ENCODE measurements around the gene POU1F1. TPM values are rescaled to one million over a fixed set of nuclear protein-coding genes. Genes with fewer than 3 reads are reported as not detected.
"Not testable (repeated sequence)": the region's sequence is repeated elsewhere in the genome, so short reads cannot be mapped to it uniquely, and the experiment has no call there.

POU1F1 gene
- total RNA-seq, 1 donor from 2014 or later = not detected

DNA sequence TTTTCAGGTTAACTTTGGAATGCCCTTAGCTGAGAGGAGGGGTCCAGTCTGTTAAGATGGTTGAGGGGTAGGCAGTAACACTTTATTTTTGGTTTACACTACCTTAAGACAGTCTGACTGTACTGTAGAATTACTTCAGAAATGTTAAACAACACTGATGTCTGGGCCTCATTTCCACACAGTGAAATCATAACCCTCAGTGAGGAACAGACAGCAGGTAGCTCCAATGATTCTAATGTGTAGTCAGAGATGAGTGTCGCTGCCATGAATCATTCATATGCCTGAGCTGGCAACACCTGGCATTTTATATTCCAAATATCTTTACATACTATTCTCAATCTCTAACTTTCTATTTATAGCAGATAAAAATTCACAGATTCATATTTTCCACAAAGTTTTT lies 37.3 kb upstream of the POU1F1 start:
- no peak for TF ChIP-seq CTCF (IDR thresholded peaks at IDR 0.05; ENCODE audit: unreplicated experiment)
- Mint-ChIP-seq H3K36me3 (ENCODE audit: low read depth, unreplicated experiment) (no peaks in the 10 kb centered on the region), H3K9me3 (ENCODE audit: unreplicated experiment) (no peaks in the 10 kb centered on the region), H3K27me3 (ENCODE audit: unreplicated experiment) (no peaks in the 10 kb centered on the region), H3K4me3 (ENCODE audit: unreplicated experiment) (no peak overlapping the region), H3K27ac (ENCODE audit: unreplicated experiment) (no peak overlapping the region), H3K4me1 (ENCODE audit: unreplicated experiment) (no peaks in the 10 kb centered on the region)
- no peak for DNase-seq (ENCODE audit: low spot score)

DNA sequence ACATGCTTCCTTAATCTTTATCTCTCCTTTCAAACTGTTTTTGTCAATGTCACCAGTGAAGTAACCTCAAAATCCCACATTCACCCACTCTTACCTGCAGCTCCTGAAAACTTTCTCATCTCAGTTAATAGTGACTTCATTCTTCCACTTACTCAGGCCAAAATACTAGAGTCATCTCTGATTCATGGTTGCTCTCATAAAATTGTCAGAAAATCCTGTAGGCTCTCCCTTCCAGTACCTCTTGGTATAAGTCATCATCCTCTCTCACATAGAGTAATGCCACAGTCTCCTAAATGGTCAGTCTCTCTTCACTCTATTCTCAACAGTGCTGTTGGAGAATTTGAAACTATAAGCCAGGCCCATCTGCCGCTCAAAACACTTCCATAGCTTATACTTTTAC lies 34.9 kb upstream of the POU1F1 start:
- no peak for TF ChIP-seq CTCF (IDR thresholded peaks at IDR 0.05; ENCODE audit: unreplicated experiment)
- Mint-ChIP-seq H3K27me3 (ENCODE audit: unreplicated experiment) (no peaks in the 10 kb centered on the region), H3K9me3 (ENCODE audit: unreplicated experiment) (no peaks in the 10 kb centered on the region), H3K36me3 (ENCODE audit: low read depth, unreplicated experiment) (no peaks in the 10 kb centered on the region), H3K4me3 (ENCODE audit: unreplicated experiment) (no peak overlapping the region), H3K4me1 (ENCODE audit: unreplicated experiment) (no peaks in the 10 kb centered on the region), H3K27ac (ENCODE audit: unreplicated experiment) (no peak overlapping the region)
- DNase-seq (ENCODE audit: low spot score) = no peak

- H3K36me3 Mint-ChIP-seq (ENCODE audit: low read depth, unreplicated experiment) = no peaks in the 10 kb centered on the region
- H3K27me3 Mint-ChIP-seq (ENCODE audit: unreplicated experiment) = no peaks in the 10 kb centered on the region
- DNase-seq (ENCODE audit: low spot score) = no peak
- no peaks in the 10 kb centered on the region for H3K4me1 Mint-ChIP-seq (ENCODE audit: unreplicated experiment)
- TF ChIP-seq CTCF (IDR thresholded peaks at IDR 0.05; ENCODE audit: unreplicated experiment) = no peak
- no peak overlapping the region for H3K4me3 Mint-ChIP-seq (ENCODE audit: unreplicated experiment)
- H3K9me3 Mint-ChIP-seq (ENCODE audit: unreplicated experiment) = no peaks in the 10 kb centered on the region
- H3K27ac Mint-ChIP-seq (ENCODE audit: unreplicated experiment) = no peak overlapping the region
Measured at GRCh38 chr3:87309601-87310000, 33.2 kb upstream of the POU1F1 start.

DNA sequence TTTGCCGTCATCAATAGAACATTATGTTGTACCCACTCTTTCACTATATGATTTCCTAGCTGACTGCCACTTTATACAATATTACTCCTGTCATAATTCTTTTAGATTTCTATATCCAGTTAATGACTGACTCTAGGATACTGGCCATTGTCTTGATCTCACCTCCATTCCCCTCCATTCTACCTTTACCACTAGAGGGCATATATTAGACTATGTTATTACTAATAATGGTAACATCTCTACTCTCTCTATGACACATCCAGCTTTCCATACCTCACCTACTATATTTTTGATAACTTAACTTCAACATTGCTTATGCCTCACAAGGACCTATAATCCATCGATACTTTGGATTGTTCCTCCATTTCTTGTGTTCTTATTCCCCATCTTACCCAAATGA lies 31.4 kb upstream of the POU1F1 start:
- H3K4me1 Mint-ChIP-seq (ENCODE audit: unreplicated experiment) = no peaks in the 10 kb centered on the region
- H3K9me3 Mint-ChIP-seq (ENCODE audit: unreplicated experiment) = no peaks in the 10 kb centered on the region
- H3K4me3 Mint-ChIP-seq (ENCODE audit: unreplicated experiment) = no peak overlapping the region
- no peaks in the 10 kb centered on the region for H3K36me3 Mint-ChIP-seq (ENCODE audit: low read depth, unreplicated experiment)
- DNase-seq (ENCODE audit: low spot score) = no peak
- H3K27ac Mint-ChIP-seq (ENCODE audit: unreplicated experiment) = no peak overlapping the region
- peaks cover 2% of the 10 kb centered on the region for H3K27me3 Mint-ChIP-seq (ENCODE audit: unreplicated experiment)
- no peak for TF ChIP-seq CTCF (IDR thresholded peaks at IDR 0.05; ENCODE audit: unreplicated experiment)

- no peaks in the 10 kb centered on the region for H3K9me3 Mint-ChIP-seq (ENCODE audit: unreplicated experiment)
- DNase-seq (ENCODE audit: low spot score) = no peak
- no peaks in the 10 kb centered on the region for H3K4me1 Mint-ChIP-seq (ENCODE audit: unreplicated experiment)
- no peak overlapping the region for H3K4me3 Mint-ChIP-seq (ENCODE audit: unreplicated experiment)
- H3K27me3 Mint-ChIP-seq (ENCODE audit: unreplicated experiment) = peaks cover 2% of the 10 kb centered on the region
- TF ChIP-seq CTCF (IDR thresholded peaks at IDR 0.05; ENCODE audit: unreplicated experiment) = no peak
- no peaks in the 10 kb centered on the region for H3K36me3 Mint-ChIP-seq (ENCODE audit: low read depth, unreplicated experiment)
- no peak overlapping the region for H3K27ac Mint-ChIP-seq (ENCODE audit: unreplicated experiment)
Measured at GRCh38 chr3:87305517-87305916, 29.1 kb upstream of the POU1F1 start.

DNA sequence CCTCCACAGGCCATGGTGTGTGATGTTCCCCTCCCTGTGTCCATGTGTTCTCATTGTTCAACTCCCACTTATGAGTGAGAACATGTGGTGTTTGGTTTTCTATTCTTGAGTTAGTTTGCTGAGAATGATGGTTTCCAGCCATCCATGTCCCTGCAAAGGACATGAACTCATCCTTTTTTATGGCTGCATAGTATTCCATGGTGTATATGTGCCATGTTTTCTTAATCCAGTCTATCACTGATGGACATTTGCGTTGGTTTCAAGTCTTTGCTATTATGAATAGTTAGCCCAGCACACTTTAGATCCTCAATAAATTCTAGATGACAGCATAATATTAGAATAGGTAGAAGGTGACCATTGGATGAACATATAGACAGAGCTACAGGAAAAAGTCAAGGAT lies 28.6 kb upstream of the POU1F1 start:
- not testable (repeated sequence) for H3K27ac Mint-ChIP-seq (ENCODE audit: unreplicated experiment); H3K4me3 Mint-ChIP-seq (ENCODE audit: unreplicated experiment); H3K27me3 Mint-ChIP-seq (ENCODE audit: unreplicated experiment); DNase-seq (ENCODE audit: low spot score); H3K4me1 Mint-ChIP-seq (ENCODE audit: unreplicated experiment); H3K36me3 Mint-ChIP-seq (ENCODE audit: low read depth, unreplicated experiment); H3K9me3 Mint-ChIP-seq (ENCODE audit: unreplicated experiment)

Data from endothelial cell (in vitro differentiated cells).